ENCODE results near the gene IFT81.
"Not testable (repeated sequence)": the region's sequence is repeated elsewhere in the genome, so short reads cannot be mapped to it uniquely, and the experiment has no call there.

Gene IFT81

GRCh38 chr12:110211639-110212536 is 87.7 kb downstream of the IFT81 start:
- DNase-seq = not testable (repeated sequence)

GRCh38 chr12:110217996-110218674 is 94.0 kb downstream of the IFT81 start:
- DNase-seq = no peak

GRCh38 chr12:110222027-110222426 is 97.9 kb downstream of the IFT81 start:
- DNase-seq = no peak

- no peak for DNase-seq
Observed at GRCh38 chr12:110222433-110222832, 98.3 kb downstream of the IFT81 start.

GRCh38 chr12:110223777-110224378 is 99.7 kb downstream of the IFT81 start:
- DNase-seq = no peak

GRCh38 chr12:110224379-110225304 is 100.5 kb downstream of the IFT81 start:
- DNase-seq = peak in 1 of 2 donors; percentile 85

- no peak for DNase-seq
Observed at GRCh38 chr12:110227138-110227537, 103.0 kb downstream of the IFT81 start.

GRCh38 chr12:110228348-110228747 is 104.2 kb downstream of the IFT81 start:
- DNase-seq = not testable (repeated sequence)

- no peak for DNase-seq
Observed at GRCh38 chr12:110228756-110229155, 104.6 kb downstream of the IFT81 start.

- no peak for DNase-seq
Observed at GRCh38 chr12:110229409-110229808, 105.3 kb downstream of the IFT81 start.

GRCh38 chr12:110230655-110231054 is 106.5 kb downstream of the IFT81 start:
- no peak for DNase-seq

GRCh38 chr12:110233212-110233903 is 109.2 kb downstream of the IFT81 start:
- DNase-seq = no peak

- DNase-seq = no peak
Observed at GRCh38 chr12:110234331-110234751, 110.2 kb downstream of the IFT81 start.

GRCh38 chr12:110234755-110235154 is 110.6 kb downstream of the IFT81 start:
- no peak for DNase-seq

- DNase-seq = no peak
Observed at GRCh38 chr12:110235383-110235782, 111.2 kb downstream of the IFT81 start.

- DNase-seq = no peak
Observed at GRCh38 chr12:110243227-110243626, 119.1 kb downstream of the IFT81 start.

GRCh38 chr12:110244372-110244771 is 120.2 kb downstream of the IFT81 start:
- DNase-seq = no peak

GRCh38 chr12:110244829-110245228 is 120.7 kb downstream of the IFT81 start:
- DNase-seq = no peak

- DNase-seq = no peak
Observed at GRCh38 chr12:110245369-110245772, 121.2 kb downstream of the IFT81 start.

GRCh38 chr12:110246636-110247339 is 122.6 kb downstream of the IFT81 start:
- no peak for DNase-seq
